Gastrocnemius medialis (tissue), 4 donors: ENCODE results near the gene CFAP221.

Experiments used
- POLR2A ChIP-seq, 2 donors: fragments of 450-650 bp; IDR thresholded peaks; one replicate each; pipeline ENCODE4 v1.6.1; 2017; ENCODE audit warnings: antibody characterized with exemption in 2 of 2, mild to moderate bottlenecking in 2 of 2, moderate library complexity in 2 of 2
- TF ChIP-seq, protein P1 (sequence below), 5 experiments: fragments of 450-650 bp in 3 of 5; fragments of 200-600 bp in 2 of 5; sonication (generic) in 2 of 5; IDR thresholded peaks in 4 of 5; conservative IDR thresholded peaks in 1 of 5; 1 replicate in 4 of 5; 2 replicates in 1 of 5; pipeline ENCODE4 v1.5.1; 2016 to 2019; ENCODE audit warnings: antibody characterized with exemption in 5 of 5, mild to moderate bottlenecking in 3 of 5, moderate library complexity in 3 of 5

GRCh38 chr2:119536707-119537106, 7.5 kb upstream of the CFAP221 start:
- TF ChIP-seq, protein P1, sequence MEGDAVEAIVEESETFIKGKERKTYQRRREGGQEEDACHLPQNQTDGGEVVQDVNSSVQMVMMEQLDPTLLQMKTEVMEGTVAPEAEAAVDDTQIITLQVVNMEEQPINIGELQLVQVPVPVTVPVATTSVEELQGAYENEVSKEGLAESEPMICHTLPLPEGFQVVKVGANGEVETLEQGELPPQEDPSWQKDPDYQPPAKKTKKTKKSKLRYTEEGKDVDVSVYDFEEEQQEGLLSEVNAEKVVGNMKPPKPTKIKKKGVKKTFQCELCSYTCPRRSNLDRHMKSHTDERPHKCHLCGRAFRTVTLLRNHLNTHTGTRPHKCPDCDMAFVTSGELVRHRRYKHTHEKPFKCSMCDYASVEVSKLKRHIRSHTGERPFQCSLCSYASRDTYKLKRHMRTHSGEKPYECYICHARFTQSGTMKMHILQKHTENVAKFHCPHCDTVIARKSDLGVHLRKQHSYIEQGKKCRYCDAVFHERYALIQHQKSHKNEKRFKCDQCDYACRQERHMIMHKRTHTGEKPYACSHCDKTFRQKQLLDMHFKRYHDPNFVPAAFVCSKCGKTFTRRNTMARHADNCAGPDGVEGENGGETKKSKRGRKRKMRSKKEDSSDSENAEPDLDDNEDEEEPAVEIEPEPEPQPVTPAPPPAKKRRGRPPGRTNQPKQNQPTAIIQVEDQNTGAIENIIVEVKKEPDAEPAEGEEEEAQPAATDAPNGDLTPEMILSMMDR (IDR thresholded peaks at IDR 0.05 in 4 of 5, conservative IDR thresholded peaks at IDR 0.05 in 1 of 5) = no peak
- TF ChIP-seq POLR2A (IDR thresholded peaks at IDR 0.05) = no peak
